ENCODE data around the gene NDFIP1.
"Not testable (repeated sequence)": the region's sequence is repeated elsewhere in the genome, so short reads cannot be mapped to it uniquely, and the experiment has no call there.

The NDFIP1 gene

DNA sequence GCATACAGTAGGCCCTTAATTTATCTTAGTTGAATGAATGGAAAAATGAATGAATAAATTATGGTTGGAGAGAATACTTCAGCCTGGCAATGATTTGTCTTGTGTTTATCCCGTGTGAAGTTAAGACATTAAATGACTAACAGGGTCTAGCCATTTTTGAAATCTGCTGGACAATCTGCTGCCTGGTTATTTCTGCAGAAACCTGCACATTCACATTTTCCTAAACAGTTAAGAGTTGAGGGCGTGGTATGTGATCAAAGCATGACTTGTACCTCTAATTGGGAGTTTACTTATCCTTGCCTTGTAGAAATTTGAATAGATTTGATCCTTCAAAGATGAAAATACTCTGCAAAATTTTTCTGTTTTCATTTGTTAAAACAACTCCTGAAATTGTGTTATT lies 34.6 kb upstream of the NDFIP1 start:
- Histone ChIP-seq H3K4me1 (ENCODE audit: control insufficient read depth, insufficient read depth, low read length, unreplicated experiment) (peaks cover 5% of the 10 kb centered on the region), H3K27ac (ENCODE audit: low read depth, low read length) (no peak overlapping the region), H3K27me3 (ENCODE audit: insufficient read depth, low read length) (no peaks in the 10 kb centered on the region), H3K4me3 (ENCODE audit: low read depth, low read length) (no peak overlapping the region), H3K36me3 (ENCODE audit: insufficient read depth, low read length) (no peaks in the 10 kb centered on the region), H2AFZ (ENCODE audit: low read length, unreplicated experiment) (no peak overlapping the region), H3K79me2 (ENCODE audit: control insufficient read depth, insufficient read depth, low read length, unreplicated experiment) (no peaks in the 10 kb centered on the region)

DNA sequence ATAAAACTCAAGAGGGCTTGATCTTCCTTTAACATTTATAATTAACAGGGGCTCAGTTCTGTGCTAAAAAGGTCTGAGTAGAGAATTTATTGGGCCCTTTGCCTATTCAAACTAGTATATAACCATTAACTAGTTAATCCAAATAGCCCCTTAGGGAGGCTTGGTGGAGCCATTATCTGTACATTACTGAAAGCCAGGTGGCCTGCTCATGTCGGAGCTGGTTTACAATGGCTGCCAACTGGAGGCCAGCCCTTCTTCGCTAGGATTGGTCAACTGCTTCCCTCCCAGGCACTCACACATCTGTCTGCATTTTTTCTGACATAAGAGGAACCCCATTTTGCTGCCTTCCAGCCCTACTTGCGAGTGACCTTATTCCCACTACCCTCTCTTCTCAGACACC lies 30.4 kb upstream of the NDFIP1 start:
- Histone ChIP-seq H3K27me3 (ENCODE audit: insufficient read depth, low read length) (peaks cover 6% of the 10 kb centered on the region; the same call in 1 of the 2 replicates), H3K79me2 (ENCODE audit: control insufficient read depth, insufficient read depth, low read length, unreplicated experiment) (no peaks in the 10 kb centered on the region), H3K36me3 (ENCODE audit: insufficient read depth, low read length) (no peaks in the 10 kb centered on the region), H3K4me1 (ENCODE audit: control insufficient read depth, insufficient read depth, low read length, unreplicated experiment) (no peaks in the 10 kb centered on the region), H3K27ac (ENCODE audit: low read depth, low read length) (no peak overlapping the region), H2AFZ (ENCODE audit: low read length, unreplicated experiment) (no peak overlapping the region), H3K4me3 (ENCODE audit: low read depth, low read length) (no peak overlapping the region)

DNA sequence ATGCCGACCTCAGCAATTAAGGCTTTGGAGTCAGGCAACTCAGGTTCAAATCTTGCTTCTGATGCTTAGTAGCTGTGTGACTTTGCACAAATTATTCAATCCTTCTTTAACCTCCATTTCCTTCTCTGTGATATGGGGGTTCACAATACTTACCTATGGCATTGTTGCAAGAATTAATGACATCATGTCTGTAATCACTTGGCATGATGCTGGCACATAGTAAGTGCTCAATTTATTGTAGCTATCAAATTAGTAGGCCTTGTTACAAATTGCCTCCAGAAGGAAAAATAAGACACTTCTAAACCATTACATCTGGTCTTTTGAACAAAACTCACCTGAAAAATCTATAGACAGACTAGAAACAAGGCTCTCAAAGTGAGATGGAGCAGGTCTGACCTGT lies 29.9 kb upstream of the NDFIP1 start:
- H3K27me3 ChIP-seq (ENCODE audit: insufficient read depth, low read length) = peaks cover 6% of the 10 kb centered on the region; the same call in 1 of the 2 replicates
- H3K36me3 ChIP-seq (ENCODE audit: insufficient read depth, low read length) = no peaks in the 10 kb centered on the region
- no peak overlapping the region for H3K27ac ChIP-seq (ENCODE audit: low read depth, low read length)
- H3K4me3 ChIP-seq (ENCODE audit: low read depth, low read length) = no peak overlapping the region
- no peaks in the 10 kb centered on the region for H3K4me1 ChIP-seq (ENCODE audit: control insufficient read depth, insufficient read depth, low read length, unreplicated experiment)
- no peak overlapping the region for H2AFZ ChIP-seq (ENCODE audit: low read length, unreplicated experiment)
- H3K79me2 ChIP-seq (ENCODE audit: control insufficient read depth, insufficient read depth, low read length, unreplicated experiment) = no peaks in the 10 kb centered on the region

DNA sequence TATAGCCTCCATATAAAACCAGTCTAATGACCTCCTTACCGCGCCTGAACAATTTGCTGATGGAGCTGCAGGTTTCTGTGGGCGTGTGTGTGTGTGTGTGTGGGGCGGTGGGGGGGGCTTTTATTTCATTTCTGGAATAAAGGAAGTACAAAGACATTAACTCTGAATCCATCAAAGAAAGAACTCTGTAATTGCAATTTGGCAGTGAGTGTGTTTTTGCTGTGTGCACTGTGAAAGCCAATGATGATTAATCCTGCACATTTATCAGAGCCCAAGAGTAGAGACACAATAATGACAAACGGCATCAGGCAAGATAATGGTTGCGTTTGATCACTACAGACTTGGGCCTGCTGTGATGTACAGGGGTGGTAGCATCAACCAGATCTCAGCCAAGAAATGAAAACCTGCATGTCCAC lies 29.3 kb upstream of the NDFIP1 start:
- H3K27ac ChIP-seq (ENCODE audit: low read depth, low read length) = no peak overlapping the region
- H3K27me3 ChIP-seq (ENCODE audit: insufficient read depth, low read length) = peaks cover 6% of the 10 kb centered on the region; the same call in 1 of the 2 replicates
- H2AFZ ChIP-seq (ENCODE audit: low read length, unreplicated experiment) = no peak overlapping the region
- H3K4me1 ChIP-seq (ENCODE audit: control insufficient read depth, insufficient read depth, low read length, unreplicated experiment) = no peaks in the 10 kb centered on the region
- no peak overlapping the region for H3K4me3 ChIP-seq (ENCODE audit: low read depth, low read length)
- H3K79me2 ChIP-seq (ENCODE audit: control insufficient read depth, insufficient read depth, low read length, unreplicated experiment) = no peaks in the 10 kb centered on the region
- no peaks in the 10 kb centered on the region for H3K36me3 ChIP-seq (ENCODE audit: insufficient read depth, low read length)

DNA sequence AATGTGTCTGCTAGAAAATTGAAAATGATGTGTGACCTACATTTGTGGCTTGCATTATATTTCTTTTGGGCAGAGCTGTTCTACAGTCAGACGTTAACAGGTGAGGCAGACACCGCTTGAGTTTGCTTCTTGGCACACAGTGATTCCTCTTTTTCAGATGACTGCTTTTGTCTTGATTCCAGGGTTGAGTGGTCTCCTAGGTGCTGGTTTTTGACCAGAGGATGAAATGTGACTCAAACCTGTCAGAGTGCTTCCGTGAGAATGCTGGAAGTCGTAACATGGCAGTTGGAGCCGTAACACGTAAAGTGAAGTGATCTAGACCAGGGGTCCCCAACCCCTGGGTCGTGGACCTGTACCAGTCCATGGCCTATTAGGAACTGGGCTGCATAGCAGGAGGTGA lies 28.3 kb upstream of the NDFIP1 start:
- no peaks in the 10 kb centered on the region for H3K4me1 ChIP-seq (ENCODE audit: control insufficient read depth, insufficient read depth, low read length, unreplicated experiment)
- peaks cover 6% of the 10 kb centered on the region; the same call in 1 of the 2 replicates for H3K27me3 ChIP-seq (ENCODE audit: insufficient read depth, low read length)
- H3K4me3 ChIP-seq (ENCODE audit: low read depth, low read length) = no peak overlapping the region
- H2AFZ ChIP-seq (ENCODE audit: low read length, unreplicated experiment) = no peak overlapping the region
- H3K79me2 ChIP-seq (ENCODE audit: control insufficient read depth, insufficient read depth, low read length, unreplicated experiment) = no peaks in the 10 kb centered on the region
- H3K27ac ChIP-seq (ENCODE audit: low read depth, low read length) = no peak overlapping the region
- no peaks in the 10 kb centered on the region for H3K36me3 ChIP-seq (ENCODE audit: insufficient read depth, low read length)

DNA sequence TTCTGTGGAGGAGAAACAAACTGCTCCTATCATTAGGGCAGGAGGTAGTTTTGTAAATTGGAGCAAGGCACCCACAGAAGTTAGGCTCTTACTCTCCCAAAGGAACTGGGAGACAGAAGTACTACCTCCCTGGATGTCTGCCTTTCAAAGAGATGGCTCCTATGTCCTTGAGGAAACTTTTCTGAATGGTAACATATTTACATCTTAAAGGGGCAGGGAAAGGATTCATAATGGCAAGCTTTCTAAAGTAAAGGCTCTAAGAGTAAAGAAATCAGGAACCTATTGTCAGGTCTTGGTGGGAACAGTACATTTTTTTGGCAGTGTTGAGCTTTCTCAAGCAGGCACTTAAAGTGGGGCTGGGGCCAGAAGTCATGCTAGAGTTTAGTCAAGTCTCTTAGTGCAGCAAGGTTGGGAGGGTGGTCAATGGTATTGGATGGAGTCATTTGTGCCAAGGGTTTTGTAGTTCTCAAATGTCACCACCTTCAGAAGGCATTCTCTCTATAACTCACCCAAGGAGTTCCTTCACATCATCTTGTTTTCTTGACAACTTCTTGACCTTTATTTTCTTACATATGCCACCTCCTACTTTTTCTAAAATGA lies 26.3 kb upstream of the NDFIP1 start:
- Histone ChIP-seq H3K27ac (ENCODE audit: low read depth, low read length) (no peak overlapping the region), H3K27me3 (ENCODE audit: insufficient read depth, low read length) (peaks cover 6% of the 10 kb centered on the region; the same call in 1 of the 2 replicates), H3K36me3 (ENCODE audit: insufficient read depth, low read length) (no peaks in the 10 kb centered on the region), H3K79me2 (ENCODE audit: control insufficient read depth, insufficient read depth, low read length, unreplicated experiment) (no peaks in the 10 kb centered on the region), H3K4me3 (ENCODE audit: low read depth, low read length) (no peak overlapping the region), H3K4me1 (ENCODE audit: control insufficient read depth, insufficient read depth, low read length, unreplicated experiment) (no peaks in the 10 kb centered on the region), H2AFZ (ENCODE audit: low read length, unreplicated experiment) (no peak overlapping the region)

DNA sequence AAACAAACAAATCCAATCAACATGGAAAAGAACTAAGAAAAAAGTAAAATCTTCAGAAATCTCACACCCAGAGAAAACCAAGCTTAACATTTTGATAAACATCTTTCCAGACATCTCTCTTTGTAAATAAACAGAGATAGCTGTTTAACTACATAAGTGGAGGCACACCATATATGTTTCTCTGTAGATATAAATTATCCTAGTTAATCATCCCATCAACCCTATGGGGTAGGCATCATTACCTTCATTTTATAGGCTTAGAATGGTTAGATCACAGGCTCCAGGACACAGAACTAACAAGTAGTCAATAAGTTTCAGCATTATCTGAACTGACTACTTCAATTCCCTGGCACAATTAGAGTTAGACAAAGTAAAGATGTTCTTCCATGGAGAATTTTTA lies 22.4 kb upstream of the NDFIP1 start:
- Histone ChIP-seq H3K27me3 (ENCODE audit: insufficient read depth, low read length) (peaks cover 6% of the 10 kb centered on the region; the same call in 1 of the 2 replicates), H3K36me3 (ENCODE audit: insufficient read depth, low read length) (no peaks in the 10 kb centered on the region), H3K27ac (ENCODE audit: low read depth, low read length) (no peak overlapping the region), H3K79me2 (ENCODE audit: control insufficient read depth, insufficient read depth, low read length, unreplicated experiment) (no peaks in the 10 kb centered on the region), H3K4me3 (ENCODE audit: low read depth, low read length) (no peak overlapping the region), H3K4me1 (ENCODE audit: control insufficient read depth, insufficient read depth, low read length, unreplicated experiment) (no peaks in the 10 kb centered on the region), H2AFZ (ENCODE audit: low read length, unreplicated experiment) (no peak overlapping the region)

DNA sequence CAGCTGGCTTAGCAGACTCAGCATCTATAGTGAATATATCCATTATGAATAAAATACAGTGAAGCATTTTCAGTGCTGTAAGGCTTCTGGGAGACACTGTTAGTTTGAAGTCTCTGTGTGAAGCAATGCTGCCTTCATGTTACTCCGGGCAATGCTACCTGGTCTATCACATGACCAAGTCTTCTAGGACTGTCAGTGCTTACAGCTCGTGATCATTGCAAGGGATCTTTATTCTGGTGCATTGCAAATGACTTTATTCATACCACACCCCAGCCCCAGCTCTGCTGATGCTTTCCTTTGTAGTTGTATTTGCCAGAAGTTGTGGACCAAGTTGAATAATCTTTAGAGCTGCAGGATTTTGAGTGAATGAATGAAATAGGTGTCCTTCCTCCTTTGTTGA lies 21.9 kb upstream of the NDFIP1 start:
- Histone ChIP-seq H3K79me2 (ENCODE audit: control insufficient read depth, insufficient read depth, low read length, unreplicated experiment) (no peaks in the 10 kb centered on the region), H3K27me3 (ENCODE audit: insufficient read depth, low read length) (peaks cover 5% of the 10 kb centered on the region; the same call in 1 of the 2 replicates), H3K36me3 (ENCODE audit: insufficient read depth, low read length) (no peaks in the 10 kb centered on the region), H3K27ac (ENCODE audit: low read depth, low read length) (no peak overlapping the region), H3K4me3 (ENCODE audit: low read depth, low read length) (no peak overlapping the region), H3K4me1 (ENCODE audit: control insufficient read depth, insufficient read depth, low read length, unreplicated experiment) (no peaks in the 10 kb centered on the region), H2AFZ (ENCODE audit: low read length, unreplicated experiment) (no peak overlapping the region)

DNA sequence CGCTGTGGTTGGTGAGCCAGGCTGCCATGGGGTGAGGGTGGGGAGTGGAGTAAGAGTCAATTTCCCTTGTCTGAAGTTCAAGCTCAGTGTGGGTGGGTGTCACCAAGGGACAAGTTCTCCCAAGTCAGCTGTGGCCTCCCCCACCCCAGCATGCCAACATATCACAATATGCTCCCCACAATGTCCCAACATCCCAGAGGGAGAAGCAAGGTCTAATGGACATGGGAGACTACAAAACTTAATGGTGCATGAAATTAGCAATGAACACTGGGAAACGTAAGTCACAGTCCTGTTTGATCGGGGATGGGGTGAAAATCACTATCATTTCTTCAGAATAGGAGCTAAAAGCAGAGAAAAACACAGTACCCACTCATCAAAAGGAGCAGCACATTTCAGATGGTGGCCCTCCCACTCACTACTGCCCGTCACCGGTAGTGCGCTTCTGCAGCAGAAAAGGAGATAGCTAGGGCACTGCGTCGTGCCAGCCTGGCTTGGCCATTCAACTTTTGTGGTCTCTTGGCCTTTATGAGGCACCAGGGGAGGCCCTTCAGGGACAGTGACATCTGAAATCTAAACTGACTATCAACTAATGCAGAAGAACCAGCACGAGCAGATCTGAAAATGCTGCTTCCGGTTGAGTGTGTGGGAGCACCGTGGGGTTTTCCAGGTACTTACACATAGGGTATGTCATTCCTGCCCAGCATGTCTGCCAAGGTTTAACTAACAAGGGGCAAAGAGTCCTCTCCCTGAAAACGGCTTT lies 20.5 kb upstream of the NDFIP1 start:
- Histone ChIP-seq H3K79me2 (ENCODE audit: control insufficient read depth, insufficient read depth, low read length, unreplicated experiment) (no peaks in the 10 kb centered on the region), H3K36me3 (ENCODE audit: insufficient read depth, low read length) (no peaks in the 10 kb centered on the region), H3K4me1 (ENCODE audit: control insufficient read depth, insufficient read depth, low read length, unreplicated experiment) (no peaks in the 10 kb centered on the region), H3K27me3 (ENCODE audit: insufficient read depth, low read length) (no peaks in the 10 kb centered on the region), H3K4me3 (ENCODE audit: low read depth, low read length) (no peak overlapping the region), H2AFZ (ENCODE audit: low read length, unreplicated experiment) (no peak overlapping the region), H3K27ac (ENCODE audit: low read depth, low read length) (no peak overlapping the region)

DNA sequence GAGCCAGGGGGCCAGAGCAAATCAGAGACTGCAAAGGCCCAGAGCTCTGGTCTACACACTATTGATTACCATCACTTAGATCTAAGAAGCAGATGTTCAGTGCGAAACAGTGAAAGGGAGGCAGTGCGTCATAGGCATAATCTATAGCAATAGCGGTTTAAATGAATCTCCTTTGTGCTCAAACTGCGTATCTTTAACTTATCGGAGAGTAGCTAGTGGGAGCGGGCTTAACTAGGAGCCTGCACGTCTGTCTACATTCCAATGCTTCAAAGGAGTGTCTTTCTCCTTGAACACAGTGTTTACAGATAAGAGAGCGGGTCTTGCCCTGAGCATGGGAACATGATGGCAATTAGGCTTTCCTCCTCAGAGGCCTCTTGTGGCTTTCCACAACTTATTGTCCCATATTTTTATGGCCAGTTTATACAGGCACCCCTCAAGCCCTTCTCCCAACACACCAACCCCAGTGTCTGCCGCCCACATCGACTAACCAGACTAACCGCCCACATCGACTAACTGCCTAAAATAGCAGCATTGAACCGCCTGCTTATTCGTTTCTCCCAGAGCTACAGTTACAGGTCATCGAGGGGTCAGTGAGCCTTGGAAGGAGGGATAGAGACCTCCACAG lies 19.6 kb upstream of the NDFIP1 start:
- H3K4me3 ChIP-seq (ENCODE audit: low read depth, low read length); H2AFZ ChIP-seq (ENCODE audit: low read length, unreplicated experiment); H3K4me1 ChIP-seq (ENCODE audit: control insufficient read depth, insufficient read depth, low read length, unreplicated experiment); H3K79me2 ChIP-seq (ENCODE audit: control insufficient read depth, insufficient read depth, low read length, unreplicated experiment); H3K27ac ChIP-seq (ENCODE audit: low read depth, low read length); H3K27me3 ChIP-seq (ENCODE audit: insufficient read depth, low read length); H3K36me3 ChIP-seq (ENCODE audit: insufficient read depth, low read length): not testable (repeated sequence)

DNA sequence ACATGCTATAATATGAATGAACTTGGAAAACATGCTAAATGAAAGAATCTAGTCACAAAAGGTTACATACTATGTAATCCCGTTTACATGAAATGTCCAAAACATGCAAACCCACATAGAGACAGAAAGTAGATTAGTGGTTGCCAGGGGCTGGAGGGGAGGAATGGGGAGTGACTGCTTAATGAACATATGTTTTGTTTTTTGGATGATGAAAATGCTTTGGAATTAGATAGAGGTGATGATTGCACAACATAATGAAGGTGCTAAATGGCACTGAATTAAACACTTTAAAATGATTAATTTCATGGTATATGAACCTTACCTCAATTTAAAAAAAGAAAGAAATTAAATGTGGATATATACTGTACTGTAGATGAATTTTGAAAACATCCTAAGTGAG lies 17.6 kb upstream of the NDFIP1 start:
- Histone ChIP-seq H2AFZ (ENCODE audit: low read length, unreplicated experiment) (no peak overlapping the region), H3K4me3 (ENCODE audit: low read depth, low read length) (no peak overlapping the region), H3K27me3 (ENCODE audit: insufficient read depth, low read length) (no peaks in the 10 kb centered on the region), H3K36me3 (ENCODE audit: insufficient read depth, low read length) (no peaks in the 10 kb centered on the region), H3K79me2 (ENCODE audit: control insufficient read depth, insufficient read depth, low read length, unreplicated experiment) (no peaks in the 10 kb centered on the region), H3K27ac (ENCODE audit: low read depth, low read length) (no peak overlapping the region), H3K4me1 (ENCODE audit: control insufficient read depth, insufficient read depth, low read length, unreplicated experiment) (no peaks in the 10 kb centered on the region)
